TTC549 (cell line): ENCODE data around the gene FKBP1C.
"Not testable (repeated sequence)": the region's sequence is repeated elsewhere in the genome, so short reads cannot be mapped to it uniquely, and the experiment has no call there.

Source experiments
- FAIRE-seq: peaks from 2 replicates; lab custom pipeline; 2012; peaks lifted over from hg19 to GRCh38; lab: Jason Lieb, UNC

Gene FKBP1C

DNA sequence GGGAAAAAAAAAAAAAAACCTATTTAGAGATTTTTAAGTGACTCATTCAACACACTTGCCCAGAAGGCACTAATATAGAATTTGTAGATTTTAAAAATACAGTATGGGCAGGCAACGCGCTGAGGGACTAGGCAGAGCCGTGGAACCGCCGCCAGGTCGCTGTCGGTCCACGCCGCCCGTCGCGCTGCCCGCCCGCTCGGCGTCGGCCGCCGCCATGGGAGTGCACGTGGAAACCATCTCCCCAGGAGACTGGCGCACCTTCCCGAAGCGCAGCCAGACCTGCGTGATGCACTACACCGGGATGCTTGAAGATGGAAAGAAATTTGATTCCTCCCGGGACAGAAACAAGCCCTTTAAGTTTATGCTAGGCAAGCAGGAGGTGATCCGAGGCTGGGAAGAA lies at the start of gene FKBP1C:
Gene FKBP1C, plus strand, starts transcription at position 127 of the 400 bp plus-strand sequence.
- not testable (repeated sequence) for FAIRE-seq

DNA sequence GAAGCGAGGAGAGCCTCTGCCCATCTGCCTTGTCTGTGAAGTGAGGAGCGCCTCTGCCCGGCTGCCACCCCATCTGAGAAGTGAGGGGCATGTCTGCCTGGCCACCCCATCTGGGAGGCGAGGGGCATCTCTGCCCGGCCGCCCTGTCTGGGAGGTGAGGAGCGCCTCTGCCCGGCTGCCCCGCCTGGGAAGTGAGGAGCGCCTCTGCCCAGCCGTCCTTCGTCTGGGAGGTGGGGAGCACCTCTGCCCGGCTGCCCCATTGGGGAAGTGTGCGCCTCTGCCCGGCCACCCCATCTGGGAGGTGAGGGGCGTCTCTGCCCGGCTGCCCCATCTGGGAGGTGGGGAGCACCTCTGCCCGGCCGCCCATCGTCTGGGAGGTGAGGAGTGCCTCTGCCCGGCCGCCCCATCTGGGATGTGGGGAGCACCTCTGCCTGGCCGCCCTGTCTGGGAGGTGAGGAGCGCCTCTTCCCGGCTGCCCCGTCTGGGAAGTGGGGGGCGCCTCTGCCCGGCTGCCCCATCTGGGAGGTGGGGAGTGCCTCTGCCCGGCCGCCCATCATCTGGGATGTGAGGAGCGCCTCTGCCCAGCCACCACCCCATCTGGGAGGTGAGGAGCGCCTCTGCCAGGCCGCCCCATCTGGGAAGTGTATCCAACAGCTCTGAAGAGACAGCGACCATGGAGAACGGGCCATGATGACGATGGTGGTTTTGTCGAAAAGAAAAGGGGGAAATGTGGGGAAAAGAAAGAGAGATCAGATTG lies 47.0 kb upstream of the FKBP1C start:
- not testable (repeated sequence) for FAIRE-seq

DNA sequence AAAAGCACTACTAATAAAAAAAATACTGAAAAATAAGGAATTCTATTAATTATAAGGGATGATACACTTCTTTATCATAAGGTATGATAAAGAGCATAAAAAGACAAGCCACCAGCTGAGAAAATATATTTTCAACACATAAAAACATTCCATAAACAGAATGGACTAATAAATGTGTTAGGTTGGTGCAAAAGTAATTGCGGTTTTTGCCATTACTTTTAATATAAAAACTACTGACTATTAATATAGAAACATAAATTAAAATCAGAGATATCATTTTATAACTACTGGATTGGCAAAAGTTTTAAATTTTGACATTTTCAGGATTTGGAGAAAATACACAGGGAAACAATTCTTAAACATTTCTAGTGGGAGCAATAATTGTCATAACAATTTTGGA lies 37.1 kb upstream of the FKBP1C start:
- FAIRE-seq: no peak

DNA sequence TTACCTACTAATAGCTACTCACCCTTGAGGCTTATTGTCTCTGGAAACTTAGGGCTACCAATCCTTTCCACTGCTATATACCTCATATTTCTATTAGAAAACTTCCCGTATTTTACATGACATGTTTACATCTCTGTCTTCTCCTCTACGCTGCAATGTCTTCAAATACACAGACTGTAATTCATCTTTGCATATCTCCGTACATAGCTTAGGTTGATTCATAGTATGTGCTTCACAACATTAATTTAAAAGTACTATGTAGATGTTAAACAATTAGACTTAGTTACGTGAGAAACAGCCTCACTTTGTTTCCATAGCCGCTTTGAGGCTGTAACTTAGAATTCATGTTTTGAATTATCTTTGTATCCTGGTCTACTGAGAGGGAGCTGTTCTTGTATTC lies 35.1 kb upstream of the FKBP1C start:
- no peak for FAIRE-seq

DNA sequence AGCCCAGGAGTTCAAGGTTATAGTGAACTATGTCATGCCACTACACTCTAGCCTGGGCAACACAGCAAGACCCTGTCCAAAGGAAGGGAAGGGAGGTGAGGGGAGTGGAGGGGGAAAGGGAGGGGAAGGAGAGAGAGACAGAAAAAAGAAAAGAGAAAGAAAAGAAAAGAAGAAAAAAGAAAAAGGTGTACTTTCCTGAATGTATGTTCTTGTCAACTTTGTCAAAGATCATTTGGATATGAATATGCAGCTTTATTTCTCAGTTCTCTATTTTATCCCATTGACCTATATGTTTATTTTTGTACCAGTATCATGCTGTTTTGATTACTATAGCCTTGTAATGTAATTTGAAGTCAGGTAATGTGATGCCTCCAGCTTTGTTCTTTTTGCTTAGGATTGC lies 30.9 kb upstream of the FKBP1C start:
- FAIRE-seq: no peak

DNA sequence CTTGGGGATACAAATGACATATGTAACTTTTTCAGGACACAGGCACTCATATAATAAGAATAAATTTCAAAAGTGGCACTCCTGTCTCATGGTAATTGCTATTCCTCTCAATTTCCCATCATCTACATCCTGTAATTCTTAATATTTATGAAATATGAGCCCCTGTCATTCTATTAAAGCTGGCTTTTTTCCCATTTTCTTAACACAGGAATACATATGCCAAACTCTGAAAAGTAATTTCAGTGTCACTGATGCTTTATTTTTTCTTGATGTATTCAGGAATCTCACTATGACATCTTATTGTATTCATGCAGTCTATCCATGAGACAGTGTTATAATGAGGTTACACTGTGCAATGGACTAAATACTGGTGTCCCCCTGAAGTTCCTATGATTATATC lies 24.3 kb upstream of the FKBP1C start:
- no peak for FAIRE-seq

DNA sequence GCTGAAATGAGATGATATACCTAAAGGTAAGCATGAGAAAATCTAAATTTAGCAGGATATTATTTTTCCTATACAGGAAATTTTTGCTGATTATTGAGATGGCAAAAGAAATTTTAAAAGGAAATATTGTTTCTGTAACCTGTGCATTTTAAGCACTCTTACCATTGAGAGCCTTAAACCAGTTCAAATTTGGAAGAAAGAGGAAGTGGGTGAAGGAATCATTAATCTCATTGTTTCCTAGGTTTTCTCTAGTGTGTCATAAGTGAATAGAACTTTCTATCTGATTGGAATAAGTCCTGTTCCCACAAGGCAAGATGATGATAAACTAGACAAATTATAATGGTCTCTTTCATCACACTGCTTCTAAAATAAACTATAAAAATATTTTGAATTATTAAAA lies 22.4 kb upstream of the FKBP1C start:
- FAIRE-seq: no peak

DNA sequence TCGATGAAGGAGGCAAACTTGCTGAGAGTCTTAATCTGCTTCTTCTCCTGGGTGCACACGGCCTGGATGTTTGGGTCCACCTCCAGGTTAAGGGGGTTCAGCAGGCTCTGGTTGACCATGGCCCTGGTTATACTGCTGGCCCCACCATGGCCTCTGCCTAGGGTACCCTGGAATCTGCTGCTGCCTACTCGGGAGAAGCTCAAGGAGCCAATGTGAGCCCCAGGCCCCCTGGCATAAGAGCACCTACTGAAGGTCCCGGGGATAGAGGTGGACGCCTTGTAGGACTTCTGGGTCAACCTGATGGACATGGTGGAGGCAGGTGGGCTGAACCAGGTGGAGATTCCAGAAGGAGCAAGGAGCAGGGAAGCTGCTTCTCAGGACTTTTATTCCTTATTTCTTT lies 17.9 kb upstream of the FKBP1C start:
- FAIRE-seq: no peak

DNA sequence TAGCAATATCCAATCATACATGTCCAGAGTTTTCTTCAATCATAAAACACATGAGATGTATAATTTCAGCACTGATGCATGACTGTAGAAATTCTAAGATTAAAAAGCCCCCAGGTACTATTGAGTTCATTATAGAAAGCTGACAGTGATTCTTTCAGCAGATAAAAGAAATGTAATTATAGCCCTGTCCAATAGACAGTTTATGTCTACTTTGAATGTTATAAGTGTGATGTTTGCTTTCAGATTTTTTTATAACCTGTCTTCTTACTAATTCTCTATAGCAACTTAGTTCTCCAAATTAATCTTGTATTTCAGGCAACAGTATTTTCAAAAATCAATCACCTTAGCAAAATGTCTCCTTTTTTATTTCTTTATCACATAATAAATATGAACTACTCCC lies 13.5 kb upstream of the FKBP1C start:
- no peak for FAIRE-seq

DNA sequence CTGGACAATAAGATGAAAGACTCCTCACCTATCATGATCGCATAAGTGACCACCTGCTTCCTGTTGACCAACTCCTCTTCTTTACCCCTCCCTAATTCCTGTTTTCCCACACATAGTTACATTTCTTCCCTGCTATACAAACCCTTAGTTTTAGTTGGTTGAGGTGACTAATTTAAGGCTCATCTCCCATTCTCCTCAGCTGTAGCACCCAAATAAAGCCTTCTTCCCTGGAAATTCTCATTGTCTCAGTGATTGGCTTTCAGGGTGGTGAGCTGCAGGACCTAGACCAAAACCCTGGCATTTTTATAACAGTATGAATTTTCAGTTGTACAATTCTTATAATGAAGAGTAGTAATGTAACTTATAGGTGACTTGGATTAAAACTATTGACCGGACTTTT lies 2.1 kb downstream of the FKBP1C start:
- no peak for FAIRE-seq

DNA sequence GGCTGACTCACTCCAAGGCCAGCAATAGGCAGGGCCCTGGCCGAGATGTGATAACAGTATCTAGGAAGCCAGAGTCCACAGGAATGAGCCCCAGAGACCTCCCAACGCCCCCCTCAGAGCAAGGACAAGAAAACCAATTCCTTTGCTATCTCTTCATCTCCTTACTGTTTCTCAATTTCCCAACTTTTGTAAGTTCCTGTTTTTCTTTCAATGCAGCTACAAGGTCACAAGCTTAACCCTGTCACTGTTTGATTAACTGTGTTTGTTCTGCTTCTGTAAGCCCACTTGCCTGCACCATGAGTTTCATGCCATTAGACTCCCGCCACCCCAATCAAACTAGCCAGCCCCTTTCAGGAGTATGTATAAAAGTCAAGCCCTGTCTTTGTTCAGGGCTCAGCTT lies 3.5 kb downstream of the FKBP1C start:
- FAIRE-seq: no peak

DNA sequence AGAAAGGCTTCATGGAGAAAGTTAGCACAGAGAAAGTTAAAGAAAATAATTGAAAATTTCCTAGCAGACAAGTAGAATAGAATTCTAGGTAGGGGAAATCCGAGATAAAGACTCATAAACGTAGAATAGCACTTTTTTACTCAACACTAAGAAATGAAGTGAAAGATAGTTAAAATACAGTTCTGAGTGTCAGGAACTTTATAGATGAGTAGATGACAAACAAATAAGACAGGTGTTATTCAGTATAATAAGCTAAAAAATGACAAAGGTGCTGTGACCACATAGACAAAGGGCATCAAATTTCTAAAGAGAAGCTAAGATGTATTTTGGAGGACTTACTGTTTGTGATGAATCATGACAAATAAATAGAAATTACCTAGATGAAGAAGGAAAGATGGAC lies 12.9 kb downstream of the FKBP1C start:
- FAIRE-seq: no peak

DNA sequence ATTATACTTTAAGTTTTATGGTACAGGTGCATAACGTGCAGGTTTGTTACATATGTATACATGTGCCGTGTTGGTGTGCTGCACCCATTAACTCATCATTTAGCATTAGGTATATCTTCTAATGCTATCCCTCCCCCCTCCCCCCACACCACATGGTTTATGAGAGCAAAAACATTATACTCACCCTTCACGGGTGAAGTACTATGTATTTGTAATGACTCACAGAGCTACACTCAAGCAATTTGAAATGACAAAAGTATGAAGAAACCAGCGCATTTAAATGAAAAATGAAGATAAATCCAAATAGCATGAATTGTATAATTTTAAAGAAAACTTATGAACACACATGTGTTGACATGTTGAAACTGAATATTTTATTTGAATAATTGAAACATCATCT lies 14.7 kb downstream of the FKBP1C start:
- not testable (repeated sequence) for FAIRE-seq

DNA sequence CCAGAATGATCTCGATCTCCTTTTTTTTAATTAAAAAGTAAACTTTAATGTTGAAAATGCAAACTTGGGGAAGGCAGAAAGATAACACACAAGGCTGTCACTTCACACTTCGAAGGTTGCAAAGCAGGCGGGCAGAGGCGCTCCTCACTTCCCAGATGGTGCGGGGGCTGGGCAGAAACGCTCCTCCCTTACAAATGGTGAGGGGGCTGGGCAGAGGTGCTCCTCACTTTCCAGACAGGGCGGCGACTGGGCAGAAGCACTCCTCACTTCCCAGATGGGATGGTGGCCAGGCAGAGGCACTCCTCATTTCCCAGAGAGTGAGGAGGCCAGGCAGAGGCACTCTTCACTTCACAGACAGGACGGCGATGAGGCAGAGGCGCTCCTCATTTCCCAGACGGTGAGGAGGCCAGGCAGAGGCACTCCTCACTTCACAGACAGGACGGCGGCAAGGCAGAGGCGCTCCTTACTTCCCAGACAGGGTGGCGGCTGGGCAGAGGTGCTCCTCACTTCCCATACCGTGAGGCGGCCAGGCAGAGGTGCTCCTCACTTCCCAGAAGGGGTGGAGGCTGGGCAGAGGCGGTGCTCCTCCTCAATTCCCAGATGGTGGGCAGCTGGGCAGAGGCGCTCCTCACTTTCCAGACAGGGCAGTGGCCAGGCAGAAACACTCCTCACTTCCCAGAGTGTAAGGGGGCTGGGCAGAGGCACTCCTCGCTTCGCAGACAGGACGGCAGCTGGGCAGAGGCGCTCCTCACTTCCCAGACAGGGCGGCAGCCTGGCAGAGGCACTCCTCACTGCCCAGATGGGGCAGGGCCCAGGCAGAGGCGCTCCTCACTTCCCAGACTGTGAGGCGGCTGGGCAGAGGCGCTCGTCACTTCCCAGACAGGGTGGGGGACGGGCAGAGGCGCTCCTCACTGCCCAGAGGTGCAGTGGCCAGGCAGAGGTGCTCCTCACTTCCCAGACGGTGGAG lies 16.9 kb downstream of the FKBP1C start:
- FAIRE-seq: not testable (repeated sequence)

DNA sequence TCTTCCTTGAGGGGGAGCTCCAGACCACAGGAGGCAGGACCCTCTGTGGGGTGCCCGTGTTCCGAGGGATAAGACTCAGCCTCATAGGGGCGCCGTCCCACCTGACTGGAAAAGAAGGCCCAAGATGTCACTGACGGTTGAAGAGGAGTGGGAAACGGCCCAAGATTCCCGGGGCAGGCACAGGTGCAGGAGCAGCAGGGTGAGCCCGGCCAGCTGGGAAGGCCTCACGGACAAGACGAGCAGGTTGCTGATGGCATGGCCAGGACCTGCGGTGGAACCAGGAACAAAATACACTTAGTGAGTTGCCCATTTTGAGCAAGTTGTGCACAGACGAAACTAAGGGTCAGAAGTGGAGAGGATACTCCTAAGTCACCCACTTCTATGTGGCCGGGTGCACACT lies 18.8 kb downstream of the FKBP1C start:
- FAIRE-seq: not testable (repeated sequence)

DNA sequence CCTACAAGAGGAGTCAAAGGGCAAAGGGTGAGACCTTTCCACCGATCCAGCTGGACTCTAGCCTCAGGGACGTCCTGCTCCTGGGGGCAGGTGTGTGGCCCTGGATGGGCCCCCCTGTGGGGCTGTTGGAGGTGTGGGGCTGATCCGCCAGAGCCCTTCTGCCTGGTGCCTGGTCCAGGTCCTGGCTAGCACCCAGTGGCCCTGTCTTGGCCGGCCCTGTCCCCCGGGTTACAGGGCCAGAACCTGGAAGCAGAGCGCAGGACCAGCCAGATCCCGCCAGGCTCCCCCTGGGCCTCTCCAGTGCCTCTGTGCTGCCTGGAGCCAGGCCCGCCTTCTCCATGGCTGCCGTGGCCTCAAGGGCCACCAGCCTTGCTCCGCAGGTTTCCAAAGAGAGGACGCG lies 19.2 kb downstream of the FKBP1C start:
- FAIRE-seq: not testable (repeated sequence)

DNA sequence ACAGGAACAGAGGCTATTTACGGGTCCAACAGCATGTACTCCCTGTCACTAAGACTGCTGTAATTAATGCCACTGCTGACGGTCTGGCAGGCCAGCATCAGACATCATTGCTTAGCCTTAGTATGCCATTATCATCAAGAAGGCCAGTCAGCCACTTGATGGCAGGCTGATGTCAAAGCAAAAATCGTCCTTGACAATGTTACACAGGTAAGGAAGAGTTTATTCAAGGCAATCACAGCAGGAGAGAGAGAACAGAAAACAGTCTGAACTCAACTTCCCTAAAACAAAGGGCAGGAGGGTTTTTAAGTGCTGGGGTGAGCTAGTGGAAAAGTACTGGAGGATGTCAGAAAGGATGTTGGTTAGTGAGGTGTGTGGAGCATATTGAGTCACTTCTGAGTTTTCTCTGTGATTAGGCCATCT lies 25.1 kb downstream of the FKBP1C start:
- no peak for FAIRE-seq

DNA sequence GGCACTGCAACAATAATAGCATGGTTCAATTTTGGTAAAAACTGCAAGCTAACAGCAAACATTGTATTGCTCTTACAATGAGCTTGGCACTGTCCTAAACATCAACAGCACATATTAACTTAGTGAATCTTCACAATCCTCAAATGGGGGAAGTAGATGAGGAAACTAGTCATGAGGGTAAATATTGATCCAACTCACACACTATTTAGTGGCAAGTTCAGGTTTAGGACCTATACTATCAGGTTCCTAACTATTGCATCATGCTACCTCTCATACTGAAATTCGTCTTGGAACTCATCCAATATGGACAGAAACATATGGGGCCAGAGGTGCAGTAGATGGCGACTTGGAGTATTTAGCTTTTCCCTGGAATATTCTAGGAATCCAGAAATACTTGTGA lies 34.2 kb downstream of the FKBP1C start:
- no peak for FAIRE-seq

DNA sequence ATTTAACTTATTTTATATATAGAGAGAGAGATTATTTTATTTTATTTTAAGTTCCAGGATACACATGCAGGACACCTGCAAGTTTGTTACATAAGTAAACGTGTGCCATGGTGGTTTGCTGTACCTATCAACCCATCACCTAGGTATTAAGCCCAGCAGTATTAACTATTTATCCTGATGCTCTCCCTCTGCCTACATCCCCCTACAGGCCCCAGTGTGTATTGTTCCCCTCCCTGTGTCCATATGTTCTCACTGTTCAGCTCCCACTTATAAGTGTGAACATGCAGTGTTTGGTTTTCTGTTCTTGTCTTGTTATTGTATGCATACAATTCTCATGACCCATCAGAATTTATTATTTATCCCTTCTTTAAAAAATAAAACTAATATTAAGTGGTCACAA lies 34.6 kb downstream of the FKBP1C start:
- FAIRE-seq: no peak

DNA sequence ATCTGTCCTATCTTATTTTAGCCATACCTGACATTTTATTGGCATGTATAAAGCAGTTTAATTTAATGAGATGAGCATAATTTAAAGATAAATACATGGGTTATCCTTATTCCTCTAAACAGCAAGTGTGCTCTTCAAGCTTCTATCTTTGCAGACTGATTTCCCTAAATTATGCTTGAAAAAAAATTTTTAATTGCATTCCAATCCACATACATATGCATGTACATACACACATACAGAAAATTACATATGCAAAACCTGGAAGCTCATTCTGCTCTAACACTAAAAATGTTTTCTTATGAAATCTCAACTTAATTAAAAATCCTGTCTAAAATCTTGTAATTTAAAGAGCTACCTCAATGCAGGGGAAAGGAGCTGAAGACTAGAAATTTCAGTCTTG lies 35.3 kb downstream of the FKBP1C start:
- no peak for FAIRE-seq

DNA sequence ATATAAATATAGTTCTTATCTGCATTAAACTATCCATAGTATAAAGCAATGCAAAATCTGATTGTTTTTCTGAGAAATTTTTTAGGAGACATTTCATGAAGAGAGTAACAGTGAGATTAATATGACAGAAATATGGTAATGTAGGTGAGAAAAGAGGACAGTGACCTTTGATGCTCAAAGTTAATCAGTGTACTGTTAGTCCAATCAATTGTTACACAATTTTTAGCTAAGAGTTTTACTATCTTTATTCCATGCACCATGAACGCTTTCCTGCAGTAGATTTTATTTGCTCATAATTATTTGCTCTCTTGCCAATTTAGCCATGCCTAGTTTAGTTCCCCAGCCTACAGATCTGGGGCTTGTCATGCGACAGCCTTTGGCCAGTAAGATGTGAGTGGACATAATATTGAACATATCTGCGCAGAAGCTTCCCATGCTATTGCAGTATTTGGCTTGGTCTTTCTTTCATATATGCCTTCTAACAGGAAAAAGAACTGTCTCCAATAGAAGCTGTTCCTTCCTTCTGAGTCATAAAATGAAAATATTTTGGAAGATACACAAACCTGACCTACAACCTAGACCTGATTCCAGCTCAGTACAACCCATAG lies 38.7 kb downstream of the FKBP1C start:
- FAIRE-seq: no peak

DNA sequence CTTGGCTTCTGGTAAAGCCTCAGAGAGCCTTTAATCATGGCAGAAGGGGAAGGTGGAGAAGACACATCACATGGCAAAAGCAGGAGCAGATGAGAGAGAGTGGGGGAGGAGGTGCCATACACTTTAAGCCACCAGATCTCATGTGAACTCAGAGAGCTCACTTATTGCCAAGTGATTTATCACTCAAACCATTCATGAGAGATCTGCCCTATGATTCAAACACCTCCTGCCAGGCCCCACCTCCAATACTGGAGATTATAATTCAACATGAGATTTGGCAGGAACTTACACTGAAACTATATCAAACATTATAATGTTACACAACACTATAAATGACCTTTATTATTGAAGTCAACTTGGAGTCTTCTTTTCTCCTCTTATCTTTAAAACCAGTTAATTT lies 47.9 kb downstream of the FKBP1C start:
- no peak for FAIRE-seq

DNA sequence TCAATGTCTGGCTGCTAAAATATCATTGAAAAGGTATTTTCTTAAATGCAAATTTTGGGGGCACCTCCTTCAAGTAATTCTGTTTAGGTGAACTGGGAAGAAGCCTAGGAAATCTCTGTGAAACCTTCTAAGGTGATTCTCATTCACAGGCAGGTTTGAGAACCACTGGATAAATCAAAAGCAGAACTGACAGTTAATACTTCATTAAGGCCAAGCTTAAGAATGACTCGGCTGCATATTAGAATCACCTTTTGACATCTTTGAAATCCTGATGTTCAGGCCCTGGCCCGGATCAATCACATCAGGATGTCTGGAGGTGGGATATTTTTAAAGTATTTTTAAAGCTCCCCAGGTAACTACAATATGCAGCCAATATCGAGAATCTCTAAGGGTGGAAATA lies 50.6 kb downstream of the FKBP1C start:
- no peak for FAIRE-seq
